Aorta (tissue), 5 donors: ENCODE measurements around the gene CDH23. TPM values are rescaled to one million over a fixed set of nuclear protein-coding genes. Genes with fewer than 3 reads are reported as not detected.

Experiments used
- ATAC-seq: fragments of 200-7000 bp; cut with Tn5 transposase; one replicate; pipeline ENCODE4 v1.9.1; 2022; ENCODE audit warnings: moderate library complexity; ENCODE audit not compliant: low FRiP score
- DNase-seq, 2 donors: peaks; one replicate each; pipeline ENCODE4 v3.0.0-alpha.2; 2020
- H3K27ac ChIP-seq, 2 donors: one replicate each; pipeline ENCODE4 v1.5.1; 2013; ENCODE audit warnings: low read length in 2 of 2, mild to moderate bottlenecking in 2 of 2, moderate library complexity in 2 of 2, control low read depth in 1 of 2, inconsistent platforms in 1 of 2, low read depth in 1 of 2
- H3K27me3 ChIP-seq, 2 donors: one replicate each; pipeline ENCODE4 v1.6.1; 2013; ENCODE audit warnings: control low read depth in 1 of 2, low read length in 1 of 2, mild to moderate bottlenecking in 1 of 2, moderate library complexity in 1 of 2; ENCODE audit not compliant: insufficient read depth in 2 of 2, control insufficient read depth in 1 of 2
- H3K36me3 ChIP-seq, 2 donors: one replicate each; pipeline ENCODE4 v1.6.1; 2013; ENCODE audit warnings: control low read depth in 1 of 2, low read length in 1 of 2, mild to moderate bottlenecking in 1 of 2; ENCODE audit not compliant: insufficient read depth in 2 of 2, control insufficient read depth in 1 of 2
- H3K4me1 ChIP-seq, 2 donors: one replicate each; pipeline ENCODE4 v1.6.1; 2013; ENCODE audit warnings: low read length in 2 of 2, control low read depth in 1 of 2, mild to moderate bottlenecking in 1 of 2, moderate library complexity in 1 of 2; ENCODE audit not compliant: insufficient read depth in 2 of 2, control insufficient read depth in 1 of 2
- H3K4me3 ChIP-seq, 2 donors: one replicate each; pipeline ENCODE4 v1.5.1; 2013; ENCODE audit warnings: low read length in 2 of 2, control low read depth in 1 of 2, mild to moderate bottlenecking in 1 of 2
- H3K9me3 ChIP-seq: one replicate; pipeline ENCODE4 v1.6.1; 2013; ENCODE audit warnings: mild to moderate bottlenecking, low read length; ENCODE audit not compliant: control insufficient read depth
- WGBS, 2 donors: extraction: QIAGEN DNeasy Blood & Tissue Kit; methylation state at CpG; one replicate each; pipeline ENCODE4 v1.1.7; 2013; 5-methylcytosine and 5-hydroxymethylcytosine counted together
- intact Hi-C, 2 donors: fragments of 100-400 bp; cut with DNase I; formaldehyde crosslinking; loops; one replicate each; pipeline versions ENCODE4 v1.14.2 to v1.15.0; 2022
- polyA plus RNA-seq, 2 donors: library from polyadenylated mRNA; stranded (reverse); fragments of 200-250 nt; gene quantifications; one replicate each; pipeline ENCODE4 v1.2.3, GENCODE V29; 2013
- total RNA-seq, 2 donors: library from RNA; stranded (reverse); fragmentation: NEBNext Ultra II Directional; extraction: Animal tissue kit (Norgen Biotek cat#: 25700); gene quantifications; one replicate each; pipeline ENCODE4 v1.2.1, GENCODE V29; 2021
- donor health status: healthy with polysubstance abuse.
- donor health status: Bipolar disorder and iron deficiency.
- donor health status: DM: no; HTN: no; CAD: no.
- donor health status: DM: no; HTN: no; CAD: no.
- donor health status: DM: yes; HTN: yes; CAD: no.

CDH23 gene
- total and polyA plus RNA-seq, 4 donors = 0.50 to 16.6 (median 7.3) TPM

- H3K27ac ChIP-seq = no peak overlapping the region
- no peak overlapping the region for H3K4me3 ChIP-seq
- intact Hi-C loops = no loop called here
- ATAC-seq (no peak), DNase-seq (no peak)
- H3K9me3 ChIP-seq = no peaks in the 10 kb centered on the region
- no peaks in the 10 kb centered on the region for H3K36me3 ChIP-seq
- H3K4me1 ChIP-seq = no peaks in the 10 kb centered on the region
- no peaks in the 10 kb centered on the region for H3K27me3 ChIP-seq
- 79 to 84% methylated on average over 2 of the region's 2 CpGs for WGBS, 2 donors
Observed at GRCh38 chr10:71565284-71566000, 168.7 kb downstream of the CDH23 start.

- H3K36me3 ChIP-seq = no peaks in the 10 kb centered on the region
- WGBS, 2 donors = 92 to 94% methylated on average over 5 of the region's 5 CpGs
- ATAC-seq = no peak
- no peak overlapping the region for H3K4me3 ChIP-seq
- intact Hi-C loops = no loop called here
- no peak overlapping the region for H3K27ac ChIP-seq
- no peaks in the 10 kb centered on the region for H3K27me3 ChIP-seq
- no peak for DNase-seq
- no peaks in the 10 kb centered on the region for H3K4me1 ChIP-seq
- H3K9me3 ChIP-seq = no peaks in the 10 kb centered on the region
Observed at GRCh38 chr10:71567006-71567405, 170.3 kb downstream of the CDH23 start.

GRCh38 chr10:71568896-71569492 lies 172.3 kb downstream of the CDH23 start:
- no peak for ATAC-seq
- DNase-seq = no peak
- Histone ChIP-seq H3K9me3 (no peaks in the 10 kb centered on the region), H3K4me3 (no peak overlapping the region), H3K4me1 (no peaks in the 10 kb centered on the region), H3K27ac (no peak overlapping the region), H3K27me3 (no peaks in the 10 kb centered on the region), H3K36me3 (no peaks in the 10 kb centered on the region)
- intact Hi-C loops = loop anchor here (2.0 kb wide), 2 partner anchors 182 to 254 kb away; no protein-coding TSS in a partner anchor
- 91 to 96% methylated on average over 5 of the region's 5 CpGs for WGBS, 2 donors

- 56 to 58% methylated on average over 6 of the region's 6 CpGs for WGBS, 2 donors
- DNase-seq (peak; percentile 80 to 87), ATAC-seq (peak; percentile 76)
- no peak overlapping the region for H3K27ac ChIP-seq
- intact Hi-C loops = loop anchor here (2.0 to 5.0 kb wide), 4 partner anchors 183 to 258 kb away; no protein-coding TSS in a partner anchor
- H3K4me3 ChIP-seq = no peak overlapping the region
- H3K36me3 ChIP-seq = no peaks in the 10 kb centered on the region
- H3K4me1 ChIP-seq = no peaks in the 10 kb centered on the region
- H3K9me3 ChIP-seq = no peaks in the 10 kb centered on the region
- H3K27me3 ChIP-seq = no peaks in the 10 kb centered on the region
Observed at GRCh38 chr10:71569775-71570588, 173.3 kb downstream of the CDH23 start.

GRCh38 chr10:71571460-71572175 lies 174.9 kb downstream of the CDH23 start:
- no peaks in the 10 kb centered on the region for H3K9me3 ChIP-seq
- H3K4me3 ChIP-seq = no peak overlapping the region
- no peaks in the 10 kb centered on the region for H3K36me3 ChIP-seq
- no peak for ATAC-seq
- WGBS, 2 donors = 93 to 94% methylated on average over 15 of the region's 15 CpGs
- no peaks in the 10 kb centered on the region for H3K4me1 ChIP-seq
- no peaks in the 10 kb centered on the region for H3K27me3 ChIP-seq
- no peak for DNase-seq
- intact Hi-C loops = loop anchor here (2.0 to 5.0 kb wide), 2 partner anchors 187 to 259 kb away; no protein-coding TSS in a partner anchor
- H3K27ac ChIP-seq = no peak overlapping the region

- intact Hi-C loops = loop anchor here in 1 of 2 donors (5.0 kb wide), 1 partner anchor 261 kb away; no protein-coding TSS in a partner anchor
Observed at GRCh38 chr10:71572962-71573361, 176.2 kb downstream of the CDH23 start.

GRCh38 chr10:71573562-71574518 lies 177.1 kb downstream of the CDH23 start:
- no peaks in the 10 kb centered on the region for H3K9me3 ChIP-seq
- no peak for DNase-seq
- no peak overlapping the region for H3K27ac ChIP-seq
- 89 to 92% methylated on average over 22 of the region's 22 CpGs for WGBS, 2 donors
- H3K4me1 ChIP-seq = no peaks in the 10 kb centered on the region
- no peaks in the 10 kb centered on the region for H3K36me3 ChIP-seq
- no peak for ATAC-seq
- intact Hi-C loops = loop anchor here in 1 of 2 donors (5.0 kb wide), 1 partner anchor 262 kb away; no protein-coding TSS in a partner anchor
- no peaks in the 10 kb centered on the region for H3K27me3 ChIP-seq
- H3K4me3 ChIP-seq = no peak overlapping the region

More at GRCh38 chr10:71572962-71573361, 176.2 kb downstream of the CDH23 start:
- no peaks in the 10 kb centered on the region for H3K9me3 ChIP-seq
- no peaks in the 10 kb centered on the region for H3K4me1 ChIP-seq
- H3K27ac ChIP-seq = no peak overlapping the region
- no peaks in the 10 kb centered on the region for H3K36me3 ChIP-seq
- 80 to 84% methylated on average over 8 of the region's 8 CpGs for WGBS, 2 donors
- ATAC-seq (no peak), DNase-seq (no peak)
- H3K27me3 ChIP-seq = no peaks in the 10 kb centered on the region
- no peak overlapping the region for H3K4me3 ChIP-seq
